Natural killer cell treated with Interleukin-12 subunit alpha and Interleukin-12 subunit beta and Interleukin-15 and Interleukin-18, amount 100 ng/mL, for 72 hours (primary cell): ENCODE measurements around the gene ADAMTS4. TPM values are rescaled to one million over a fixed set of nuclear protein-coding genes. Genes with fewer than 3 reads are reported as not detected.

Source experiments
- ATAC-seq, 2 donors: fragments of 150-1000 bp; cut with Tn5 transposase in 1 of 2; sonication (Bioruptor Pico), chemical (Tn5 transposase) in 1 of 2; 2 replicates each; pipeline ENCODE4 v1.10.0; 2021
- DNase-seq: peaks from one replicate; pipeline ENCODE4 v3.0.0; 2022; ENCODE audit warnings: low spot score
- H3K27ac Mint-ChIP-seq, 2 donors: 1 replicate in 1 of 2; 2 replicates in 1 of 2; pipeline ENCODE4 v1.8.0; 2022; ENCODE audit warnings: mixed read lengths in 2 of 2, mild to moderate bottlenecking in 1 of 2, moderate library complexity in 1 of 2
- H3K27me3 Mint-ChIP-seq, 2 donors: 1 replicate in 1 of 2; 2 replicates in 1 of 2; pipeline ENCODE4 v1.8.0; 2022; ENCODE audit warnings: mixed read lengths in 2 of 2
- H3K36me3 Mint-ChIP-seq: one replicate; pipeline ENCODE4 v1.8.0; 2022; ENCODE audit warnings: mixed read lengths
- H3K4me1 Mint-ChIP-seq, 2 donors: 1 replicate in 1 of 2; 2 replicates in 1 of 2; pipeline ENCODE4 v1.8.0; 2022; ENCODE audit warnings: low read depth in 2 of 2, mixed read lengths in 2 of 2, mild to moderate bottlenecking in 1 of 2
- H3K4me3 Mint-ChIP-seq: one replicate; pipeline ENCODE4 v1.8.0; 2022; ENCODE audit warnings: mixed read lengths
- H3K9me3 Mint-ChIP-seq: 2 replicates; pipeline ENCODE4 v1.8.0; 2022; ENCODE audit warnings: mixed read lengths
- total RNA-seq, 2 donors: library from RNA; stranded (reverse); gene quantifications; one replicate each; pipeline ENCODE4 v1.2.3, GENCODE V29; 2022

ADAMTS4 gene
- total RNA-seq, 2 donors from 2014 or later = 0.43 to 0.89 TPM

GRCh38 chr1:161157867-161158266 lies 41.0 kb downstream of the ADAMTS4 start:
- Mint-ChIP-seq H3K4me1 (peaks cover 39 to 42% of the 10 kb centered on the region in 2 donors), H3K4me3 (peak overlapping the region; percentile 84), H3K27ac (peak overlapping the region; percentile 69 to 70), H3K36me3 (peaks cover 26% of the 10 kb centered on the region), H3K27me3 (no peaks in the 10 kb centered on the region), H3K9me3 (no peaks in the 10 kb centered on the region)
- no peak for ATAC-seq
- DNase-seq = no peak

- no peaks in the 10 kb centered on the region for H3K27me3 Mint-ChIP-seq
- ATAC-seq = peak; percentile 96
- peak; percentile 87 for DNase-seq
- peaks cover 24 to 27% of the 10 kb centered on the region in 2 donors for H3K4me1 Mint-ChIP-seq
- H3K4me3 Mint-ChIP-seq = peak within 1 kb of the TSS; percentile 99
- peaks cover 26% of the 10 kb centered on the region for H3K36me3 Mint-ChIP-seq
- peak within 1 kb of the TSS; percentile 99 to 100 for H3K27ac Mint-ChIP-seq
- H3K9me3 Mint-ChIP-seq = no peaks in the 10 kb centered on the region
Measured at GRCh38 chr1:161153682-161154337, 45.0 kb downstream of the ADAMTS4 start, which contains the start of gene UFC1. Gene UFC1, plus strand, starts transcription at chr1:161153978. Its CDS starts 20 bp downstream, at chr1:161153998.

- H3K4me1 Mint-ChIP-seq = peaks cover 24 to 26% of the 10 kb centered on the region in 2 donors
- H3K36me3 Mint-ChIP-seq = peaks cover 25% of the 10 kb centered on the region
- H3K27ac Mint-ChIP-seq = peak overlapping the region; percentile 99 to 100
- no peaks in the 10 kb centered on the region for H3K27me3 Mint-ChIP-seq
- DNase-seq = no peak
- H3K9me3 Mint-ChIP-seq = no peaks in the 10 kb centered on the region
- peak overlapping the region; percentile 99 for H3K4me3 Mint-ChIP-seq
- ATAC-seq = no peak
Measured at GRCh38 chr1:161153176-161153575, 45.7 kb downstream of the ADAMTS4 start.

GRCh38 chr1:161145832-161146231 lies 53.0 kb downstream of the ADAMTS4 start:
- H3K4me1 Mint-ChIP-seq = no peaks in the 10 kb centered on the region
- no peaks in the 10 kb centered on the region for H3K27me3 Mint-ChIP-seq
- no peak overlapping the region for H3K27ac Mint-ChIP-seq
- H3K9me3 Mint-ChIP-seq = no peaks in the 10 kb centered on the region
- no peak for DNase-seq
- H3K36me3 Mint-ChIP-seq = no peaks in the 10 kb centered on the region
- no peak overlapping the region for H3K4me3 Mint-ChIP-seq
- ATAC-seq = no peak

- Mint-ChIP-seq H3K4me1 (no peaks in the 10 kb centered on the region), H3K36me3 (no peaks in the 10 kb centered on the region), H3K9me3 (no peaks in the 10 kb centered on the region), H3K4me3 (no peak overlapping the region), H3K27me3 (no peaks in the 10 kb centered on the region), H3K27ac (no peak overlapping the region)
- ATAC-seq (no peak), DNase-seq (no peak)
Measured at GRCh38 chr1:161140755-161141400, 58.0 kb downstream of the ADAMTS4 start.

GRCh38 chr1:161139766-161140165 lies 59.1 kb downstream of the ADAMTS4 start:
- H3K9me3 Mint-ChIP-seq = no peaks in the 10 kb centered on the region
- H3K27me3 Mint-ChIP-seq = no peaks in the 10 kb centered on the region
- DNase-seq = no peak
- H3K4me1 Mint-ChIP-seq = peaks cover 5% of the 10 kb centered on the region in 2 donors
- H3K36me3 Mint-ChIP-seq = no peaks in the 10 kb centered on the region
- H3K4me3 Mint-ChIP-seq = no peak overlapping the region
- ATAC-seq = no peak
- H3K27ac Mint-ChIP-seq = no peak overlapping the region

DNA sequence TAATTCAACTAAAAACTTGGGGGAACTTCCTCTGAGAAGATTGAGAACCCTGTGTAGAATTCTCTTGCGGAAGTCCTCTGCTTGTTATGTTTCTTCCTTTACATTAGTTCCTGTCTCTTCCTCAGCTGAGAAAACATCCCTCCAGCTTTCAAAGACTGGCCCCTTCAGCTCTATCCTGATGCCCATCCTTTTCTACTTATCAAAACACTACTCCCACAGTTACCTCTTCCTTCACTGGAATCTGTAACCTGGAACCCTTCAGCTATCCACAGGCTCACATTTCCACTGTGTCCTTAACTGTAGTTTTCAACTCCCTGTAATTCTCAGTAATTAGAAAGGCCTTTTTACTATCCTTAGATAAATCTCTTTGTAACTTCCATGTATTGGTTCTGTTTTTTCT lies 60.4 kb downstream of the ADAMTS4 start:
- no peak for ATAC-seq
- H3K4me1 Mint-ChIP-seq = peaks cover 5% of the 10 kb centered on the region in 2 donors
- H3K27me3 Mint-ChIP-seq = no peaks in the 10 kb centered on the region
- H3K27ac Mint-ChIP-seq = no peak overlapping the region
- DNase-seq = no peak
- no peak overlapping the region for H3K4me3 Mint-ChIP-seq
- no peaks in the 10 kb centered on the region for H3K9me3 Mint-ChIP-seq
- H3K36me3 Mint-ChIP-seq = no peaks in the 10 kb centered on the region

- H3K27me3 Mint-ChIP-seq = no peaks in the 10 kb centered on the region
- no peak for ATAC-seq
Measured at GRCh38 chr1:161137881-161138280, 61.0 kb downstream of the ADAMTS4 start.

More at GRCh38 chr1:161137881-161138280, 61.0 kb downstream of the ADAMTS4 start:
- Mint-ChIP-seq H3K4me3 (no peak overlapping the region), H3K27ac (no peak overlapping the region), H3K4me1 (peaks cover 5% of the 10 kb centered on the region in 2 donors), H3K36me3 (no peaks in the 10 kb centered on the region), H3K9me3 (no peaks in the 10 kb centered on the region)
- DNase-seq = no peak

Other genes with a start within 250 kb of the ADAMTS4 start
- gene ITLN2, start 244.2 kb downstream of the ADAMTS4 start, total RNA-seq = not detected
- gene F11R, start 177.9 kb downstream of the ADAMTS4 start, total RNA-seq = 10 to 100 TPM; 11.0 to 25.9 TPM
- 10 to 100 TPM; 10.5 to 47.2 TPM for gene TSTD1, start 160.1 kb downstream of the ADAMTS4 start, total RNA-seq
- gene USF1, start 153.1 kb downstream of the ADAMTS4 start, total RNA-seq = 10 to 100 TPM; 72.2 to 77.4 TPM
- gene ARHGAP30, start 129.2 kb downstream of the ADAMTS4 start, total RNA-seq = 100 to 1,000 TPM; 217 to 250 TPM
- not detected for gene NECTIN4, start 109.5 kb downstream of the ADAMTS4 start, total RNA-seq
- under 1 TPM in 1 of 2 donors, not detected in 1; 0.64 TPM for gene KLHDC9, start 100.7 kb downstream of the ADAMTS4 start, total RNA-seq
- gene PFDN2, start 81.0 kb downstream of the ADAMTS4 start, total RNA-seq = 100 to 1,000 TPM in 1 of 2 donors, 10 to 100 TPM in 1; 92.6 to 122 TPM
- gene NIT1, start 80.9 kb downstream of the ADAMTS4 start, total RNA-seq = 10 to 100 TPM; 29.3 to 37.2 TPM
- 10 to 100 TPM; 34.9 to 42.5 TPM for gene DEDD, start 66.4 kb downstream of the ADAMTS4 start, total RNA-seq
- gene UFC1, start 45.1 kb downstream of the ADAMTS4 start, total RNA-seq = 100 to 1,000 TPM; 100 to 114 TPM
- gene USP21, start 39.6 kb downstream of the ADAMTS4 start, total RNA-seq = 10 to 100 TPM; 21.2 to 29.0 TPM
- gene PPOX, start 32.6 kb downstream of the ADAMTS4 start, total RNA-seq = 10 to 100 TPM; 25.7 to 30.3 TPM
- 10 to 100 TPM; 61.7 to 75.0 TPM for gene B4GALT3, start 21.5 kb downstream of the ADAMTS4 start, total RNA-seq
- gene NDUFS2, start 3.3 kb upstream of the ADAMTS4 start, total RNA-seq = 10 to 100 TPM; 86.2 to 87.8 TPM
- 100 to 1,000 TPM; 111 to 583 TPM for gene FCER1G, start 16.2 kb upstream of the ADAMTS4 start, total RNA-seq
- gene APOA2, start 24.6 kb upstream of the ADAMTS4 start, total RNA-seq = not detected
- 10 to 100 TPM; 25.9 to 27.8 TPM for gene TOMM40L, start 27.0 kb upstream of the ADAMTS4 start, total RNA-seq
- gene NR1I3, start 39.1 kb upstream of the ADAMTS4 start, total RNA-seq = not detected
- gene PCP4L1, start 59.7 kb upstream of the ADAMTS4 start, total RNA-seq = under 1 TPM in 1 of 2 donors, not detected in 1; 0.31 TPM
- gene MPZ, start 110.9 kb upstream of the ADAMTS4 start, total RNA-seq = 1 to 10 TPM; 4.4 to 6.6 TPM
- gene SDHC, start 115.3 kb upstream of the ADAMTS4 start, total RNA-seq = 100 to 1,000 TPM; 127 to 183 TPM
- gene CFAP126, start 168.8 kb upstream of the ADAMTS4 start, total RNA-seq = not detected